ENCODE results near the gene IL17REL. TPM values are rescaled to one million over a fixed set of nuclear protein-coding genes. Genes with fewer than 3 reads are reported as not detected.
A peak's percentile ranks its signal among the peaks of the same experiment; 100 is the strongest.
"Not testable (repeated sequence)": the region's sequence is repeated elsewhere in the genome, so short reads cannot be mapped to it uniquely, and the experiment has no call there.

The IL17REL gene
- total RNA-seq, 1 donor from 2014 or later = not detected

DNA sequence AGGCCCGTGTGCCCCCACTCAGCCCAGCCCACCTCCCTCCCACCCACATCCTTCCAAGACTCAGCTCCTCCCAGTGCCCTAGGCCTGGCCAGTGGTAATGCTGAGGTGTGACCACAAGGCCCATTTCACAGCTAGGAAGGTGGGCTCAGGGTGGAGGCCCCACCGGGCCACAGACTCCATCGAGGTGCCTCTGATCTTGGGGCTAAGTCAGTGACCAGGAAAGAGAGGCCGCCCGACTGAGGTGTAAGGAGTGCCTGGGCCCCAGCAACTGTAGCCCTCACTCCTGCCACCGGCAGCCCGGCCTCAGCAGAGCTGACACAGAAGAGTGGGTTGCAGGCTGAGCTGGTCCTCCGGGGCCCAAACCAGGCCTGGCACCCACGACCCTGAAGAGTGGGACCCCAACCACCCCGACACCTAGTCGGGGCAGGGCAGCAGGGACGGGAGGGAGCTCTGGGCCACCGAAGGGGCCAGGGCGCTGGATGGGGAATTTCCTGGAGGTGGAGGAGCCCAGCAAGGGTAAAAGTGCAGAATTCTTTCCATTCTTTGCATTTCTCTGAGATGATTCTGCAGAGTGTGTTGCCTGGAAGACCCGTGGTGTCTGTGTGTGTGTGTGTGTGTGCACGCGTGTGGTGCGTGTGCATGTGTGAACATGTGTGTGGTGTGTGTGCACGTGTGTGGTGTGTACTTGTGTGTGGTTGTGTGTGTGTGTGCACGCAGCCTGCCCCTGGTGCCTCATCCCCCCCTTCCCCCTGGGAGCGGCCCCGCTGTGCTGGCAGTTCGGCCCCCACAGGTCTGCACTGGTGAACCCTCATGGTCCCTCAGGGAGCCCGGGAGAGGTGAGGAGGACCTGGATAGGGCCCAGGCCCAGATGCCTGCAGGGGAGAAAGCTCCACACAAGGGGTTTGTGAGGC, 60.3 kb downstream of the IL17REL start:
- intact Hi-C loops (cut with micrococcal nuclease) = no loop called here
- Mint-ChIP-seq H3K4me3 (no peak overlapping the region), H3K36me3 (ENCODE audit: low read depth) (no peaks in the 10 kb centered on the region), H3K27ac (no peak overlapping the region), H3K4me1 (ENCODE audit: low read depth) (no peaks in the 10 kb centered on the region), H3K9me3 (no peaks in the 10 kb centered on the region), H3K27me3 (ENCODE audit: insufficient read depth) (no peaks in the 10 kb centered on the region)
- DNase-seq (ENCODE audit: low spot score) = no peak

GRCh38 chr22:49951678-49951985, 60.9 kb downstream of the IL17REL start:
- DNase-seq (ENCODE audit: low spot score) = no peak
- H3K27ac Mint-ChIP-seq = no peak overlapping the region
- no peaks in the 10 kb centered on the region for H3K9me3 Mint-ChIP-seq
- H3K4me3 Mint-ChIP-seq = no peak overlapping the region
- no peaks in the 10 kb centered on the region for H3K4me1 Mint-ChIP-seq (ENCODE audit: low read depth)
- no peaks in the 10 kb centered on the region for H3K27me3 Mint-ChIP-seq (ENCODE audit: insufficient read depth)
- no peaks in the 10 kb centered on the region for H3K36me3 Mint-ChIP-seq (ENCODE audit: low read depth)
- intact Hi-C loops (cut with micrococcal nuclease) = no loop called here

GRCh38 chr22:49951000-49951677, 61.4 kb downstream of the IL17REL start:
- Mint-ChIP-seq H3K4me1 (ENCODE audit: low read depth) (no peaks in the 10 kb centered on the region), H3K36me3 (ENCODE audit: low read depth) (no peaks in the 10 kb centered on the region), H3K27me3 (ENCODE audit: insufficient read depth) (no peaks in the 10 kb centered on the region), H3K9me3 (no peaks in the 10 kb centered on the region), H3K27ac (no peak overlapping the region), H3K4me3 (no peak overlapping the region)
- intact Hi-C loops (cut with micrococcal nuclease) = no loop called here
- DNase-seq (ENCODE audit: low spot score) = no peak

GRCh38 chr22:49950396-49950994, 62.1 kb downstream of the IL17REL start:
- Mint-ChIP-seq H3K36me3 (ENCODE audit: low read depth) (no peaks in the 10 kb centered on the region), H3K4me1 (ENCODE audit: low read depth) (peaks cover 4% of the 10 kb centered on the region), H3K27ac (no peak overlapping the region), H3K27me3 (ENCODE audit: insufficient read depth) (no peaks in the 10 kb centered on the region), H3K4me3 (no peak overlapping the region), H3K9me3 (no peaks in the 10 kb centered on the region)
- intact Hi-C loops (cut with micrococcal nuclease) = no loop called here
- DNase-seq (ENCODE audit: low spot score) = no peak

DNA sequence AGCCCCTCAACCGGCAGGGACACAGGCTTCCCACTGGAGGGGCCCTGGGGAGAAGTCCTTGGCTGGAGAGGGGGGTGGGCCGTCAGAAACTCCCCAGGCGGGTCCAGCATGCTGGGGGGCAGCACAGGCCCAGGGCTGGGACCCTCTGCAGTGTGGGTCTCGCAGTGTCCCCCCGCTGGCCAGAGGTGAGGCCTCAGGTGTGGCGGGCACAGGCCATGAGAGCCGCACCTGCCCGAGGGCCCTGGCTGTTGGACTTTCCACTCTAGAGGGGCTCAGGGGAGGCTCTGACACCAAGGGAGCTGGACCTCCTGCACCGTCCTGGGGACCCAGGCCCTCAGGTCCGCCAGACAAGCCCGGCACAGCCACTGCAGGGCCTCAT, 62.7 kb downstream of the IL17REL start:
- H3K4me1 Mint-ChIP-seq (ENCODE audit: low read depth) = peaks cover 5% of the 10 kb centered on the region
- intact Hi-C loops (cut with micrococcal nuclease) = no loop called here
- no peak overlapping the region for H3K27ac Mint-ChIP-seq
- no peak for DNase-seq (ENCODE audit: low spot score)
- H3K9me3 Mint-ChIP-seq = no peaks in the 10 kb centered on the region
- H3K27me3 Mint-ChIP-seq (ENCODE audit: insufficient read depth) = no peaks in the 10 kb centered on the region
- no peak overlapping the region for H3K4me3 Mint-ChIP-seq
- H3K36me3 Mint-ChIP-seq (ENCODE audit: low read depth) = no peaks in the 10 kb centered on the region

GRCh38 chr22:49948958-49949913, 63.3 kb downstream of the IL17REL start:
- no peaks in the 10 kb centered on the region for H3K9me3 Mint-ChIP-seq
- no peak for DNase-seq (ENCODE audit: low spot score)
- no peaks in the 10 kb centered on the region for H3K36me3 Mint-ChIP-seq (ENCODE audit: low read depth)
- no peaks in the 10 kb centered on the region for H3K27me3 Mint-ChIP-seq (ENCODE audit: insufficient read depth)
- peaks cover 5% of the 10 kb centered on the region for H3K4me1 Mint-ChIP-seq (ENCODE audit: low read depth)
- H3K27ac Mint-ChIP-seq = no peak overlapping the region
- no peak overlapping the region for H3K4me3 Mint-ChIP-seq
- intact Hi-C loops (cut with micrococcal nuclease) = no loop called here

- Mint-ChIP-seq H3K4me3 (no peak overlapping the region), H3K36me3 (ENCODE audit: low read depth) (no peaks in the 10 kb centered on the region), H3K27ac (no peak overlapping the region), H3K9me3 (no peaks in the 10 kb centered on the region), H3K4me1 (ENCODE audit: low read depth) (peaks cover 5% of the 10 kb centered on the region), H3K27me3 (ENCODE audit: insufficient read depth) (no peaks in the 10 kb centered on the region)
- DNase-seq (ENCODE audit: low spot score) = no peak
- intact Hi-C loops (cut with micrococcal nuclease) = no loop called here
These were observed 64.2 kb downstream of the IL17REL start for GRCh38 chr22:49948116-49948957.

GRCh38 chr22:49947296-49947622, 65.3 kb downstream of the IL17REL start:
- Mint-ChIP-seq H3K36me3 (ENCODE audit: low read depth) (no peaks in the 10 kb centered on the region), H3K4me1 (ENCODE audit: low read depth) (peaks cover 5% of the 10 kb centered on the region), H3K27ac (no peak overlapping the region), H3K9me3 (no peaks in the 10 kb centered on the region), H3K4me3 (no peak overlapping the region), H3K27me3 (ENCODE audit: insufficient read depth) (no peaks in the 10 kb centered on the region)
- DNase-seq (ENCODE audit: low spot score) = no peak
- intact Hi-C loops (cut with micrococcal nuclease) = no loop called here

- H3K4me3 Mint-ChIP-seq = no peak overlapping the region
- peaks cover 5% of the 10 kb centered on the region for H3K4me1 Mint-ChIP-seq (ENCODE audit: low read depth)
- intact Hi-C loops (cut with micrococcal nuclease) = no loop called here
- no peak for DNase-seq (ENCODE audit: low spot score)
- H3K9me3 Mint-ChIP-seq = no peaks in the 10 kb centered on the region
- no peaks in the 10 kb centered on the region for H3K27me3 Mint-ChIP-seq (ENCODE audit: insufficient read depth)
- H3K27ac Mint-ChIP-seq = no peak overlapping the region
- no peaks in the 10 kb centered on the region for H3K36me3 Mint-ChIP-seq (ENCODE audit: low read depth)
These were observed 65.8 kb downstream of the IL17REL start for GRCh38 chr22:49946612-49947295.

DNA sequence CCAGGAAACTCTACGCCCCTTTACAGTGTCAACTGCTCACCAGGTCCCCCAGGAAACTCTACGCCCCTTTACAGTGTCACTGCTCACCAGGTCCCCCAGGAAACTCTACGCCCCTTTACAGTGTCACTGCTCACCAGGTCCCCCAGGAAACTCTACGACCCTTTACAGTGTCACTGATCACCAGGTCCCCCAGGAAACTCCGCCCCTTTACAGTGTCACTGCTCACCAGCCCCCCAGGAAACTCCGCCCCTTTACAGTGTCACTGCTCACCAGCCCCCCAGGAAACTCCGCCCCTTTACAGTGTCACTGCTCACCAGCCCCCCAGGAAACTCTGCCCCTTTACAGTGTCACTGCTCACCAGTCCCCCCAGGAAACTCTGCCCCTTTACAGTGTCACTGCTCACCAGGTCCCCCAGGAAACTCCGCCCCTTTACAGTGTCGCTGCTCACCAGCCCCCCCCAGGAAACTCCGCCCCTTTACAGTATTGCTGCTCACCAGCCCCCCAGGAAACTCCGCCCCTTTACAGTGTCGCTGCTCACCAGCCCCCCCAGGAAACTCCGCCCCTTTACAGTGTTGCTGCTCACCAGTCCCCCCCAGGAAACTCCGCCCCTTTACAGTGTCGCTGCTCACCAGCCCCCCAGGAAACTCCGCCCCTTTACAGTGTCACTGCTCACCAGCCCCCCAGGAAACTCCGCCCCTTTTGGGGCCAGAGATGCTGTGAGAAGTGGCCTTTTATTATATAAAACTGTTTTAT, 67.3 kb downstream of the IL17REL start:
- H3K4me3 Mint-ChIP-seq; H3K9me3 Mint-ChIP-seq; intact Hi-C loops (cut with micrococcal nuclease); H3K36me3 Mint-ChIP-seq (ENCODE audit: low read depth); H3K4me1 Mint-ChIP-seq (ENCODE audit: low read depth); H3K27me3 Mint-ChIP-seq (ENCODE audit: insufficient read depth): not testable (repeated sequence)
- H3K27ac Mint-ChIP-seq = peak overlapping the region; percentile 76
- peak; percentile 44 for DNase-seq (ENCODE audit: low spot score)
